Measurements from ENCODE around the gene SCAMP1.

GRCh38 chr5:78511121-78511906, 150.9 kb downstream of the SCAMP1 start:
- TF ChIP-seq CTCF (IDR thresholded peaks at IDR 0.05), result no peak
- TF ChIP-seq POLR2A (IDR thresholded peaks at IDR 0.05), result no peak

Data from right lobe of liver (tissue), 4 donors.